GM19438 (cell line): ENCODE measurements around the gene STARD10.
"Not testable (repeated sequence)": the region's sequence is repeated elsewhere in the genome, so short reads cannot be mapped to it uniquely, and the experiment has no call there.

ENCODE experiments used
- ATAC-seq: cut with Tn5 transposase; IDR thresholded peaks from one replicate; pipeline ENCODE4 v1.9.1; 2021; ENCODE audit warnings: low read depth; ENCODE audit not compliant: unreplicated experiment

The STARD10 gene

GRCh38 chr11:72826191-72826941, 32.5 kb upstream of the STARD10 start:
- no peak for ATAC-seq

- ATAC-seq: no peak
These were observed 31.8 kb upstream of the STARD10 start for GRCh38 chr11:72825661-72826060.

DNA sequence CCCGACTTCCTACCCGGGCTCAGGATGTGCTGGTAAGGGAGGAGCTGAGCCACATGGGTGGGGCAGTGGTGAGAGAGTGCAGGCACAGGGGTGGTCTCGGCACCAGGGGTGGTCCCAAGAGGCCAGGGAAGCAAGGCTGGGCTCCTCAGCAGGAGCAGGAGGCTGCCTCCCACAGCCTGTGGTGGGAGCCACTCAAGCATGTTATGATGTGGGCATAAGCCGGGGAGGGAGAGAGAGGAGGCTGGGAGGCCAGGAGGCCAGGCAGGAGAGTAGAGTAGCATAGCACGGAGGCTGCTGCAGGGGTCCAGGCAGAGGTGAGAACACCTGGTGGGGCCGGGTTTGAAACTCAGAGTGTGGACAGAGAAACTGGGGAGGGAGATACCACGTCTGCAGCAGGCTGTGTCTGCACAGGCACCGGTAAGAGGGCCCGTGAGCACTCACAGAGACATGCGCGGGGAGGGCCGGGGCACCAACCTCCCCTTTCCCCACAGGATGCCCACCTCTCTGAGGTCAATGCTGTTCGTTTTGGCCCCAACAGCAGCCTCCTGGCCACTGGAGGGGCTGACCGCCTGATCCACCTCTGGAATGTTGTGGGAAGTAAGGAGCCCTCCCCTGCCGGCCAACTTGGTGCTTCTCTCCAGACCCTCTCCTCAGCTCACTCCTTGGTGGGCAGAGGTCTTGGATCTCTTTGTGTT, 31.1 kb upstream of the STARD10 start:
- no peak for ATAC-seq

DNA sequence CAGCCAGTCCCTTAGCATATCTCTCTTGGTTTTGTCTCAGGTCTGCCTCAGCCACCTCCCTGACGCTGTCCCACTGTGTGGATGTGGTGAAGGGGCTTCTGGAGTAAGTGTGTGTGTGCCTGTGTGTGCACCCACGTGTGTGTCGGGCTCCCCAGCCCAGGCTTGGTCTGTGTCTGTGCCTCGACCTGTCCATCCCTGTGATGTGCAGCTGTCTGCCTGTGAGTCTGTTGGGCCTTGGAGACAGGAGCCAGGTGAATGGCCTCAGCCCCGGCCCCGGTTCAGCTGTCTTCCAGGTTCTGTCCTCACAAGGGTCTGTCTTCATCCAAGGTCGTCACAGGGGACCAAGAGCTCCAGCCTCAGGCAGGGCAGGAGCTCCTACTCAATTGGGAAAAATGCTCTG, 30.2 kb upstream of the STARD10 start:
- ATAC-seq: no peak

DNA sequence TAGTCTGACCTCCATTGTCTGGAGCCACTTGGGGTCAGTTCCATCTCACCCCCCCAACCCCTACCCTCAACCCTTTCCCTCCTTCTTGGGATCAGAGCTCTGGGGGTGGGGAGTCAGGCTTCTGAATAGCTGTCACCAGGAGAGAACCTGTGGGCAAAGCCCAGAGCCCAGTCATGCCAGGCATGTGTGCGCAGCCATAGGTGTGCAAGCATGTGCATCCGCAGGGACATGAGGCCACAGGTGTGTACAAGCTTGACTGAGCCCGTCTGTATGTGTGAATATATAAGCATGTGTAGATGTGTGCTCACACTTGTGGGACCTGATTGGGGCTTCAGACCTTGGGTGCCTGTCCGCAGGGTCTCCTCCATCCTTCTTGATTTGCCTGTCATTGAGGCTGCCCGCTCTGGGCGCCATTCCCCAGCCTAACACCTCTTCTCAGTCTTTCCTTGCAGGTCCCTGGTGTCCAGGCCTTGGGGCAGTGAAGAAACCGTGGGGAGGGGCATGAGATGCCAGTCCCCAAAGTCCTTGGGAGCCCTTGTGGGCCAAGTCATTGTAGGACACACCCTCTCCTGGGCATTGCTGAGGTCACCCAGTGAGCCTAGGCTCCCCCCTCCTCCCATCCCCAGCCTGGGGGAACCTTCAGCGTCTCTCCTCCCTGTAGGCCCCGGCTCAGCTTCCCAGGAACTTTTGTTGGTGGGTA, 29.4 kb upstream of the STARD10 start:
- no peak for ATAC-seq

GRCh38 chr11:72821920-72822799, 28.3 kb upstream of the STARD10 start:
- ATAC-seq: peak; percentile 56

GRCh38 chr11:72821221-72821919, 27.5 kb upstream of the STARD10 start:
- ATAC-seq: no peak

GRCh38 chr11:72820439-72821139, 26.7 kb upstream of the STARD10 start:
- ATAC-seq: no peak

GRCh38 chr11:72818971-72819370, 25.1 kb upstream of the STARD10 start:
- ATAC-seq: no peak

GRCh38 chr11:72817966-72818365, 24.1 kb upstream of the STARD10 start:
- ATAC-seq: no peak

DNA sequence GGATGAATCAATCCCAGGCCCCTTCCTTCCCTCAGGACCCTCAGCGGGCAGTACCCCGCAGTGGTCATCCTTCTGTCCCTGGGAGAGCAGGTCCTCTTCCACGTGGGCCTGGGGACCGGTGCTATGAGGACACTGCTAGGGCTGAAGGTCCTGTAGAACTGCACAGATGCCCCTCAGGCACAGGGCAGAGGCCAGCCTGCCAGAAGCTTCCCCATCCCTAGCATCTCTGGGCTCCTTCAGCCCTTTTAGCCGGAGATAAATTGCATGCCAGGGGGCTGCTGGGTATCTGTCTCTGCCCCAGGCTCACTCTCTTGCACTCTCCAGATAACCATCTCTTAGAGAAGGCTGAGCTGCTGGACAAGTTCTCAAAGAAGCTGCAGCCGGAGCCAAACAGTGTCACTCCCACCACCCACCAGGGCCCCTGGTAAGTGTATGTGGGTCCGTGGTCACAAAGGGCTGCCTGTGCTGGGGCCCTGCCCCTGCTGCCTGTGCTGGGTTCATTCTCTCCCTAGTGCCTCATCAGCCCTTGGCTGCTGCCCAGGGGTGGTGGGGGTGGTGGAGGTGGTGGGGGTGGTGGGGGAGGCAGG, 22.6 kb upstream of the STARD10 start:
- ATAC-seq: no peak

DNA sequence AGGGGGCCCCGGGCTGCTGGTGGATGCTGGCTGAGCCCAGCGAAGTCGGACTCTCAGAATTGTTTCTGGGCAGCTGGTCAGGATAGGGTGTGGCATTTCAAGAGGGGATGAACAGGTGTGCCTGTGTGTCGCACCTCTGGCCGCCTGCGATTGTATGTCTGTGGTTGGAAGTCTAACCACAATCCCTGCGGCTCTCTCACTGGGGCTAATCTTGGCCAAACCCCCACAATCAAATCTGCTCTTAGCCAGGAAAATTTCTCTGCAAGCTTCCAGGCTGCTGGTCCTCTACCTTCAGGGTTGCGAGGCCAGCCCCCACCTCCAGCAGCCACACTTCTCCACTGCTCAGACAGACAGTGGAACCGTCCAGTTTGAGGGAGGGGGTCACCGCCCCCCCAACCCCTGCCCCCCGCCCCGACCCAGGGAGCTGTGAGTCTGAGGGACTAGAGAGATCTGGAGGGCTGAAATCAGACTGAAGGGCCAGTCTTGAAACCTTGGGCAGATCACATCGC, 21.3 kb upstream of the STARD10 start:
- ATAC-seq: no peak

DNA sequence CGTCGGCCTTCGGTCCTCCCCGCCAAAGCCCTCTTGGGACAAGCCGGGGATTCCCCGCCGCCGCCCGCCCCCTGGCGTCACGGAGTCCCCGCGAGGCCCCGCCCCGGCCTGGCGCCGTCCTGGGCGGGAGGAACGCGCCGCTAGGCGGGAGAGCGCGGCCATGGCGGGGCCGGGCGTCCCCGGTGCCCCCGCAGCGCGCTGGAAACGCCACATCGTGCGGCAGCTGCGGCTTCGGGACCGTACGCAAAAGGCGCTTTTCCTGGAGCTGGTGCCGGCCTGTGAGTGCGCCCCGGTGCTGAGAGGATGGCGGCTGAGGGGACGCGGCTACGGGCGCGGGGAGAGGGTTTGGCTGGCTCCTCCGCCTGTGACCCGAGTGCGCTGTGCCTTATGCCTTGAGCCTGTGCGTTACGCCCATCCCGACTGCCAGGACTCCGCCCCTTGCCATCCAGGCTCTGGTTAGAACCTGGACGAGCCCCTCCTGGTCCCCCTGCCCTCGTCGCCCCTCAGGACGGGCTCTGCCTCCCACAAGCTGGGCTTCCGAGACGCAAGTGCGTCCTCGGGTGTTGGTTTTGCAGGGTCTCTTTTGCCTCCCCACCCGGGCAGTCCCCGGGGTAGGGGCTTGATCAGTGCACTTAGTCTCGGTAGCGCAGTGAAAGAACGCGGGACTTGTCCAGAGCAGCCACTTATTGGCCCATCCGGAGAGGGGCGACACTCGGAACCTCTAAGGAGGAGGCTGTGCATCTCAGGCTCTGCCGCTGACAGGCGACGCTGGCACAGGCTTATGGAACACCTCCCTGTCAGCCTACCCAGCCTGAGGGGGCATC, 20.7 kb upstream of the STARD10 start, which contains the start of gene ATG16L2:
Gene ATG16L2 (plus strand): TSS at position 126 of the 824 bp plus-strand sequence. CDS start 35 bp downstream, at position 161.
- peak; percentile 51 for ATAC-seq

DNA sequence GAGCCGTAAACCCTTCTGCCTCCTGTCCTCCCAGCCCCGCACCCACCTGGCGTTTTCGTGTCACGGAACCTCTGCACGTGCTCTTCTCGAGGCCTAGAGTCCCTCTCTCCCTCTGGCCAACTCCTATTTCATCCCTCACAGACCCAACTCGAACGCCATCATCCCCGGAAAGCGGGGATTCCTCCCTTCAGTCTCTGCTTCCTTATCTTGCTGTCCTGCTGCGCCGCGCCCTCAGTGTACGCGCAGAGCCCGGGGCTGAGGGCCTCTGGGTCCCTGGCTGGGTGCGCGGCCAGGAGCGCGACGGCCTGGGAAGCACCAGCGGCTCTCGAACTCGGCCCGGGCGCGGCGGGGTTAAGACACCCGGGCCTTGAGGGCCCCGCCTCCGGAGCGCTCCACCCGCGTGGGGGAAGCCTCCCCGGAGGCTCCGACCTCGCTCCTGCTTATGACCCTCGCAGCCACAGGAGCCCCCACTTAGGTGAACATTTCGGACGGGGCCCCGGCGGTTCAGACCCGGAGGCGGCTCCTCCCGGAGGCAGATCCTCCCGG, 20.0 kb upstream of the STARD10 start:
- peak; percentile 37 for ATAC-seq

DNA sequence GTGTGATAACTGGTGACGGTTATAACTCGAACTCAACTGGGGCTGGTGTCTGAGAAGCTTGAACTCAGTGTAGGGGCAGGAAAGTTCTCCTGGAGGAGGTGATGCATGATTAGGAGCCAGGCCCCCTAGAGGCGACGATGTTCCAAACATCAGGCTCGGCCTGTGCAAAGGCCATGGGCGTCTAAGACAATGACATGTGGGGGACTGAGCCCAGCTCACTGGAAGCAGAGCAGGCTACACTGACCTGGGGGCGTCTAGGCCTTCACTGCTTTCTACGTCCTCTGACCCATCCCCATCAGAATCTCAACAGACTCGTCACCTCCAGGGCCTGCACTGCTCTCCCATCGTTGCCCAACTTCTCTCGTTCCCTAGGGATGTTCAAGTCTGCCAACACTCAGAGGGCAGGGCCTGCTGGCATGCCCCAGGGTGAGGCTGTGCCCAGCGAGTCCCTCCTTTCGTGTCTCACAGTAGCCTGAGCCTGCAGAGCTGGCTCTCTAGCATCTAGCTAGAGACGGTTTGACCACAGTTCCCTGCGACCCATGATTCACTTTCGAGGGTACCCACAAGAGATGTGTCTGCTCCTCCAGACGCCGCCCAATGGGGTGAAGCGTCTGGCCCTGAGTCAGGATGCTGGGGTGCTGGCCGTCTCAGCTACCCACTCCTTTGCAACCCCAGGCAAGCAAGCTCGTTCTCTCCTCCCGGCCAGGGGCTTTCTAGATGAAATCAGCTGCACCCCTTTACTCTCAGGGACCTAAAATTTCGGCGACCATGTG, 19.3 kb upstream of the STARD10 start:
- no peak for ATAC-seq

- no peak for ATAC-seq
These were observed 18.7 kb upstream of the STARD10 start for GRCh38 chr11:72812604-72812966.

DNA sequence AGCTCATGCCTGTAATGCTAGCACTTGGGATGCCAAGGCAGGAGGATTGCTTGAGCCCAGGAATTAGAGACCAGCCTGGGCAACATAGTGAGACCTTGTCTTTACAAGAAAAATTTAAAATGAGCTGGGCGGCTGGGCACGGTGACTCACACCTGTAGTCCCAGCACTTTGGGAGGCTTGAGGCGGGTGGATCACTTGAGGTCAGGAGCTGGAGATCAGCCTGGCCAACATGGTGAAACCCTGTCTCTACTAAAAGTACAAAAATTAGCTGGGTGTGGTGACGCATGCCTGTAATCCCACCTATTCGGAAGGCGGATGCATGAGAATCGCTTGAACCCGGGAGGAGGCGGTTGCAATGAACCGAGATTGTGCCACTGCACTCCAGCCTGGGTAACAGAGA, 17.8 kb upstream of the STARD10 start:
- ATAC-seq: not testable (repeated sequence)
